OCI-LY7 (cell line): ENCODE measurements around the gene TTC7B. TPM values are rescaled to one million over a fixed set of nuclear protein-coding genes. Genes with fewer than 3 reads are reported as not detected.

Experiments used
- BruUV-seq: library from RNA; stranded (reverse); fragments of 400-500 nt; replicated peaks from 2 replicates; lab custom pipeline; 2021; lab: Mats Ljungman, UMichigan
- CTCF ChIA-PET: fragments of 300-600 bp; sonication (Branson Sonifier 250); formaldehyde crosslinking; loops from one replicate; lab custom pipeline; 2022; ENCODE audit warnings: antibody characterized with exemption; ENCODE audit not compliant: unreplicated experiment; lab: Charles Lee
- POLR2A ChIA-PET: fragments of 300-600 bp; sonication (Branson Sonifier 250); formaldehyde crosslinking; loops from one replicate; lab custom pipeline; 2022; ENCODE audit warnings: antibody characterized with exemption; lab: Charles Lee
- DNase-seq: peaks from one replicate; pipeline ENCODE4 v3.0.0-alpha.2; 2015; ENCODE audit warnings: low spot score
- H2AFZ ChIP-seq: fragments of 200-600 bp; sonication (generic), shearing (Covaris generic); 2 replicates; pipeline ENCODE4 v1.6.1; 2014; ENCODE audit warnings: mild to moderate bottlenecking, antibody characterized with exemption, low read length, moderate library complexity
- H3K27ac ChIP-seq: fragments of 200-600 bp; sonication (generic); 2 replicates; pipeline ENCODE4 v1.5.1; 2014; ENCODE audit warnings: mixed run types, low read depth, mild to moderate bottlenecking, moderate library complexity, low read length, inconsistent platforms; ENCODE audit not compliant: poor library complexity, severe bottlenecking
- H3K36me3 ChIP-seq: fragments of 200-600 bp; sonication (generic); 2 replicates; pipeline ENCODE4 v1.6.1; 2014; ENCODE audit warnings: mild to moderate bottlenecking, antibody characterized with exemption, low read length, moderate library complexity, mixed read lengths; ENCODE audit not compliant: insufficient read depth
- H3K4me1 ChIP-seq: fragments of 200-600 bp; sonication (generic); 2 replicates; pipeline ENCODE4 v1.5.1; 2014; ENCODE audit warnings: mild to moderate bottlenecking, low read length; ENCODE audit not compliant: insufficient read depth, poor library complexity, severe bottlenecking
- H3K4me2 ChIP-seq: fragments of 200-600 bp; sonication (generic); 2 replicates; pipeline ENCODE4 v1.6.1; 2014; ENCODE audit warnings: mild to moderate bottlenecking, low read length
- H3K4me3 ChIP-seq: fragments of 200-600 bp; sonication (generic); 2 replicates; pipeline ENCODE4 v1.5.1; 2014; ENCODE audit warnings: mild to moderate bottlenecking, low read depth, low read length; ENCODE audit not compliant: poor library complexity, severe bottlenecking
- H3K79me2 ChIP-seq: fragments of 200-600 bp; sonication (generic); 2 replicates; pipeline ENCODE4 v1.6.1; 2016; ENCODE audit warnings: low read depth, mild to moderate bottlenecking, low read length, moderate library complexity, mixed read lengths; ENCODE audit not compliant: insufficient read depth
- H3K9me2 ChIP-seq: fragments of 200-600 bp; sonication (generic); 2 replicates; pipeline ENCODE4 v1.6.1; 2016; ENCODE audit warnings: mild to moderate bottlenecking, low read length, mixed read lengths; ENCODE audit not compliant: insufficient read depth
- H3K9me3 ChIP-seq: fragments of 200-600 bp; sonication (generic); 2 replicates; pipeline ENCODE4 v1.6.1; 2014; ENCODE audit warnings: mild to moderate bottlenecking, mixed run types, low read length, mixed read lengths
- H4K20me1 ChIP-seq: fragments of 200-600 bp; sonication (generic); 2 replicates; pipeline ENCODE4 v1.6.1; 2014; ENCODE audit warnings: mild to moderate bottlenecking, antibody characterized with exemption, low read length, moderate library complexity, mixed read lengths; ENCODE audit not compliant: insufficient read depth
- EZH2phosphoT487 ChIP-seq: fragments of 200-600 bp; sonication (generic); IDR thresholded peaks from 2 replicates; pipeline ENCODE4 v1.6.1; 2018; ENCODE audit warnings: low read depth, borderline replicate concordance, mild to moderate bottlenecking, mixed run types, antibody characterized with exemption, low read length, moderate library complexity, mixed read lengths
- intact Hi-C: fragments of 100-400 bp; cut with micrococcal nuclease; formaldehyde crosslinking; loops from one replicate; pipeline ENCODE4 v1.10.0; 2022; ENCODE audit not compliant: unreplicated experiment
- total RNA-seq, 2 experiments: library from RNA; depleted of rRNA in 1 of 2; stranded (reverse); fragments of >200 nt in 1 of 2; shearing (Covaris generic) in 1 of 2; gene quantifications; 2 replicates each; pipeline ENCODE4 v1.2.3, GENCODE V29; 2014 to 2022
- TF ChIP-seq, protein P1 (sequence below): fragments of 200-600 bp; sonication (generic); conservative IDR thresholded peaks from 2 replicates; pipeline ENCODE4 v1.5.1; 2014; ENCODE audit warnings: mild to moderate bottlenecking, antibody characterized with exemption, low read length, moderate library complexity, mixed read lengths

TTC7B gene
- total RNA-seq, 2 experiments from 2014 or later = 0.19 to 0.51 TPM

DNA sequence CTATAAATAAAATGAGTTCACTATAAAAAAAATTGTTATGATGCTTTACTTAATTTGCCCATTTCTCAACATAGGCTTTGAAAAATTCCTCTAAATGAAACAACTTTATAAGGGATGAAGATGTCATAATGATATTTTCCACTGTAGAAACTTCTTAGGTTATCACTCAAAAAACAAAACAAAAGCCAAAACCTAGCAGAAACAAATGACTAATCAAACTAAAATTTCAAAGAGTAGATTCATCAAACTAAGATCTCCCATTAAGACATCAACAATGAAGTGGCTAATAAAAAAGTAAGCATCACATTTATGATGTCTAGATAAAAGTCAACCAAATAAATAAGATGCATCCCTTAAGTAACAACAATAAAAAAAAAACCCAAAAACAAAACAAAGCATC lies 36.9 kb upstream of the TTC7B start:
- no peaks in the 10 kb centered on the region for H3K4me1 ChIP-seq
- no peak overlapping the region for H3K27ac ChIP-seq
- no peak for DNase-seq
- no peak overlapping the region for H3K4me3 ChIP-seq
- no peak overlapping the region for H3K4me2 ChIP-seq
- CTCF ChIA-PET = no interaction called here
- POLR2A ChIA-PET = no interaction called here
- no peaks in the 10 kb centered on the region for H3K9me3 ChIP-seq
- H3K9me2 ChIP-seq = no peaks in the 10 kb centered on the region
- no peaks in the 10 kb centered on the region for H3K36me3 ChIP-seq
- no TSS peak for BruUV-seq
- TF ChIP-seq EZH2phosphoT487 = no peak
- TF ChIP-seq, protein P1, sequence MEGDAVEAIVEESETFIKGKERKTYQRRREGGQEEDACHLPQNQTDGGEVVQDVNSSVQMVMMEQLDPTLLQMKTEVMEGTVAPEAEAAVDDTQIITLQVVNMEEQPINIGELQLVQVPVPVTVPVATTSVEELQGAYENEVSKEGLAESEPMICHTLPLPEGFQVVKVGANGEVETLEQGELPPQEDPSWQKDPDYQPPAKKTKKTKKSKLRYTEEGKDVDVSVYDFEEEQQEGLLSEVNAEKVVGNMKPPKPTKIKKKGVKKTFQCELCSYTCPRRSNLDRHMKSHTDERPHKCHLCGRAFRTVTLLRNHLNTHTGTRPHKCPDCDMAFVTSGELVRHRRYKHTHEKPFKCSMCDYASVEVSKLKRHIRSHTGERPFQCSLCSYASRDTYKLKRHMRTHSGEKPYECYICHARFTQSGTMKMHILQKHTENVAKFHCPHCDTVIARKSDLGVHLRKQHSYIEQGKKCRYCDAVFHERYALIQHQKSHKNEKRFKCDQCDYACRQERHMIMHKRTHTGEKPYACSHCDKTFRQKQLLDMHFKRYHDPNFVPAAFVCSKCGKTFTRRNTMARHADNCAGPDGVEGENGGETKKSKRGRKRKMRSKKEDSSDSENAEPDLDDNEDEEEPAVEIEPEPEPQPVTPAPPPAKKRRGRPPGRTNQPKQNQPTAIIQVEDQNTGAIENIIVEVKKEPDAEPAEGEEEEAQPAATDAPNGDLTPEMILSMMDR = no peak
- no peak overlapping the region for H2AFZ ChIP-seq
- intact Hi-C loops = no loop called here
- H4K20me1 ChIP-seq = no peaks in the 10 kb centered on the region
- no peaks in the 10 kb centered on the region for H3K79me2 ChIP-seq

DNA sequence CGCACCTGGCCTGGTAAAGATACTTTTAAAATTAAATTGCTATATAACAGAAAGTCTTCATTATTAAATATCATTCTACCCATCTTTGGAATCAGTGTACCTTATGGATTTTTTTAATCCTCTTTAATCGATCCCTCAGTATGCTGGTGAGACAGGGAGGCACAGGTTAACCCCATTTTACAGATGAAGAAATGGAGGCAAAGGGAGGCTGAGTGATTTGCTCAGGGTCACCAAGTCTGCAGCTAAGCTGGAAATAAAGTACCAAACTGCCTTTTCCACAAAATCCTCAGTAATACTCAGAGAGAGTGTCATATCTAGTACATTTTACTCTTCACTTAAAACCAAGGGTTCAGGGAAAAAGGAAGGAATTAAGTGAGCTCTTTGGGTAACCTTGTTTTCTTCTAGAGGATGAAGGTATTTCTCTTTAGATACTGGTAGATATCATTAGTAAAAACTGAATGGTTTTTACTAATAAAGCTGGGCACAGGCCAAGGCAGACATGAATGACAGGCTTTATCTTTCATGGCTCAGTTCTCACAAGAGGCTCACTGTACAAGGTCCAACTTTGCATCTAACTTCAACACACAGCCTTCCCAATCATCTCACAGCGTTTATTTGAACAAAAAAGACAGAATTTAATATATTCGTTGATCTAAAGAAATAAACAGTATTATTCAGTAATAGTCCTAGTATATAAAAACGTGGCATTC lies 35.3 kb upstream of the TTC7B start:
- H2AFZ ChIP-seq = no peak overlapping the region
- no peaks in the 10 kb centered on the region for H3K79me2 ChIP-seq
- CTCF ChIA-PET = no interaction called here
- H3K4me3 ChIP-seq = no peak overlapping the region
- H3K27ac ChIP-seq = no peak overlapping the region
- H3K9me2 ChIP-seq = no peaks in the 10 kb centered on the region
- no peaks in the 10 kb centered on the region for H3K9me3 ChIP-seq
- POLR2A ChIA-PET = no interaction called here
- no peaks in the 10 kb centered on the region for H4K20me1 ChIP-seq
- no peak overlapping the region for H3K4me2 ChIP-seq
- intact Hi-C loops = no loop called here
- TF ChIP-seq, protein P1 = no peak
- TF ChIP-seq EZH2phosphoT487 = no peak
- H3K4me1 ChIP-seq = no peaks in the 10 kb centered on the region
- no peak for DNase-seq
- BruUV-seq = no TSS peak
- H3K36me3 ChIP-seq = no peaks in the 10 kb centered on the region

DNA sequence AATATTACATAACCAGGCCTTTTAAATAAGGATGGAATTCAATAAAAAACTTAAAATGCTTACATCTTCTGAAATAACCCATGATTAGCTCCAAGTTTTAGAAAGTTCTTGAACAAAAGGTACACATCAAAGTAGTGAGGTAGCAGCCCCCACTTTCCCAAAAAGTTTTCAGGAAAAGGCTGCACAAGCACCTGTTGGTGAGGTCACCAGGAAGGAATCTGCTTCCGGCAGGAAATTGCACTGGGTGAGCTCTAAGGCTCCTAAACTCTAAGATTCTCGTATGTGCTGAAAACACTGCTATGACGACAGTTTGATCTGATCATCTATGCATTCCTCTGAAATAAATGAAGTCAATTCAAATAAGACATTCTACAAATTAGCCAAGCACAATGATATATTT lies 34.3 kb upstream of the TTC7B start:
- Histone ChIP-seq H3K4me2 (no peak overlapping the region), H2AFZ (no peak overlapping the region), H3K79me2 (no peaks in the 10 kb centered on the region), H3K36me3 (no peaks in the 10 kb centered on the region), H4K20me1 (no peaks in the 10 kb centered on the region), H3K9me2 (no peaks in the 10 kb centered on the region), H3K9me3 (no peaks in the 10 kb centered on the region), H3K4me3 (no peak overlapping the region), H3K4me1 (no peaks in the 10 kb centered on the region), H3K27ac (no peak overlapping the region)
- POLR2A ChIA-PET = interaction anchor here (0.7 kb wide), 1 partner anchor 59 kb away, joined by 7 read pairs; no protein-coding TSS in a partner anchor
- no peak for DNase-seq
- no TSS peak for BruUV-seq
- TF ChIP-seq, protein P1 = no peak
- TF ChIP-seq EZH2phosphoT487 = no peak
- CTCF ChIA-PET = no interaction called here
- intact Hi-C loops = no loop called here
